ENCODE data around the gene CRY1. TPM values are rescaled to one million over a fixed set of nuclear protein-coding genes. Genes with fewer than 3 reads are reported as not detected.

Gene CRY1
- total RNA-seq, 1 donor from 2014 or later = 10.1 TPM

GRCh38 chr12:106975098-106975497 is 118.3 kb downstream of the CRY1 start:
- no peak overlapping the region for H3K4me3 Mint-ChIP-seq (ENCODE audit: unreplicated experiment)
- no peaks in the 10 kb centered on the region for H3K9me3 Mint-ChIP-seq (ENCODE audit: unreplicated experiment)
- DNase-seq = no peak
- no peaks in the 10 kb centered on the region for H3K4me1 Mint-ChIP-seq (ENCODE audit: low read depth, unreplicated experiment)
- no peak for TF ChIP-seq CTCF (IDR thresholded peaks at IDR 0.05; ENCODE audit: partially characterized antibody, unreplicated experiment)
- H3K27me3 Mint-ChIP-seq (ENCODE audit: unreplicated experiment) = no peaks in the 10 kb centered on the region
- H3K36me3 Mint-ChIP-seq (ENCODE audit: unreplicated experiment) = no peaks in the 10 kb centered on the region
- no peak overlapping the region for H3K27ac Mint-ChIP-seq (ENCODE audit: unreplicated experiment)

- Mint-ChIP-seq H3K27me3 (ENCODE audit: unreplicated experiment) (no peaks in the 10 kb centered on the region), H3K36me3 (ENCODE audit: unreplicated experiment) (no peaks in the 10 kb centered on the region), H3K27ac (ENCODE audit: unreplicated experiment) (no peak overlapping the region), H3K4me3 (ENCODE audit: unreplicated experiment) (no peak overlapping the region), H3K9me3 (ENCODE audit: unreplicated experiment) (no peaks in the 10 kb centered on the region), H3K4me1 (ENCODE audit: low read depth, unreplicated experiment) (no peaks in the 10 kb centered on the region)
- TF ChIP-seq CTCF (IDR thresholded peaks at IDR 0.05; ENCODE audit: partially characterized antibody, unreplicated experiment) = no peak
- DNase-seq = no peak
Measured at GRCh38 chr12:106974511-106974910, 118.8 kb downstream of the CRY1 start.

GRCh38 chr12:106973545-106973944 is 119.8 kb downstream of the CRY1 start:
- TF ChIP-seq CTCF (IDR thresholded peaks at IDR 0.05; ENCODE audit: partially characterized antibody, unreplicated experiment) = no peak
- H3K36me3 Mint-ChIP-seq (ENCODE audit: unreplicated experiment) = no peaks in the 10 kb centered on the region
- H3K4me1 Mint-ChIP-seq (ENCODE audit: low read depth, unreplicated experiment) = no peaks in the 10 kb centered on the region
- H3K9me3 Mint-ChIP-seq (ENCODE audit: unreplicated experiment) = no peaks in the 10 kb centered on the region
- no peak overlapping the region for H3K4me3 Mint-ChIP-seq (ENCODE audit: unreplicated experiment)
- no peak for DNase-seq
- H3K27me3 Mint-ChIP-seq (ENCODE audit: unreplicated experiment) = no peaks in the 10 kb centered on the region
- H3K27ac Mint-ChIP-seq (ENCODE audit: unreplicated experiment) = no peak overlapping the region

GRCh38 chr12:106971065-106971464 is 122.3 kb downstream of the CRY1 start:
- no peak overlapping the region for H3K27ac Mint-ChIP-seq (ENCODE audit: unreplicated experiment)
- H3K27me3 Mint-ChIP-seq (ENCODE audit: unreplicated experiment) = no peaks in the 10 kb centered on the region

GRCh38 chr12:106964526-106964925 is 128.8 kb downstream of the CRY1 start:
- TF ChIP-seq CTCF (IDR thresholded peaks at IDR 0.05; ENCODE audit: partially characterized antibody, unreplicated experiment) = no peak
- no peaks in the 10 kb centered on the region for H3K4me1 Mint-ChIP-seq (ENCODE audit: low read depth, unreplicated experiment)

More at GRCh38 chr12:106971065-106971464, 122.3 kb downstream of the CRY1 start:
- Mint-ChIP-seq H3K36me3 (ENCODE audit: unreplicated experiment) (no peaks in the 10 kb centered on the region), H3K4me3 (ENCODE audit: unreplicated experiment) (no peak overlapping the region), H3K9me3 (ENCODE audit: unreplicated experiment) (no peaks in the 10 kb centered on the region), H3K4me1 (ENCODE audit: low read depth, unreplicated experiment) (no peaks in the 10 kb centered on the region)
- no peak for DNase-seq
- TF ChIP-seq CTCF (IDR thresholded peaks at IDR 0.05; ENCODE audit: partially characterized antibody, unreplicated experiment) = no peak

More at GRCh38 chr12:106964526-106964925, 128.8 kb downstream of the CRY1 start:
- Mint-ChIP-seq H3K27me3 (ENCODE audit: unreplicated experiment) (no peaks in the 10 kb centered on the region), H3K9me3 (ENCODE audit: unreplicated experiment) (no peaks in the 10 kb centered on the region), H3K4me3 (ENCODE audit: unreplicated experiment) (no peak overlapping the region), H3K36me3 (ENCODE audit: unreplicated experiment) (no peaks in the 10 kb centered on the region), H3K27ac (ENCODE audit: unreplicated experiment) (no peak overlapping the region)
- no peak for DNase-seq
